Ammon's horn (tissue), 1 donor: Measurements from ENCODE around the gene ENPP7.
"Not testable (repeated sequence)": the region's sequence is repeated elsewhere in the genome, so short reads cannot be mapped to it uniquely, and the experiment has no call there.

Experiments
- DNase-seq: peaks from one replicate; pipeline ENCODE4 v3.0.0-alpha.2; 2016; ENCODE audit warnings: low spot score

ENPP7 gene

DNA sequence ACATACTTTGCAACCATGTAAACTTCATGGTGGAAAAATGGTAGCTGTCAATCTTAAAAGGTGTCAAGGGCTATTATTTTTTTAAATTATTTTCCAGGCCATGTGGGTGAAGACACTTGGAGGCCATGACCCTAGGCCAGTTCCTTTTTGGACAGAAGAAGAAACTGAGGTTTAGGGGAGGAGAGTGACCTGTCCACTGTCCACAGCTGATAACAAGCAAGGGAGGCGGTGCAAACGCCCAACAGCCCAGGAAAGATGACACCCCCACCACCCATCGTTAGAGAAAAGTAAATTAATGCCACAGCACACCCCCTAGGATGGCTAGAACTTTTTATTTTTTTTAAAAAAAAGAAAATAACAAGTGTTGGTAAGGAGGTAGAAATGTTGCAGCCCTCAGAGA is 19.2 kb downstream of the ENPP7 start:
- no peak for DNase-seq

DNA sequence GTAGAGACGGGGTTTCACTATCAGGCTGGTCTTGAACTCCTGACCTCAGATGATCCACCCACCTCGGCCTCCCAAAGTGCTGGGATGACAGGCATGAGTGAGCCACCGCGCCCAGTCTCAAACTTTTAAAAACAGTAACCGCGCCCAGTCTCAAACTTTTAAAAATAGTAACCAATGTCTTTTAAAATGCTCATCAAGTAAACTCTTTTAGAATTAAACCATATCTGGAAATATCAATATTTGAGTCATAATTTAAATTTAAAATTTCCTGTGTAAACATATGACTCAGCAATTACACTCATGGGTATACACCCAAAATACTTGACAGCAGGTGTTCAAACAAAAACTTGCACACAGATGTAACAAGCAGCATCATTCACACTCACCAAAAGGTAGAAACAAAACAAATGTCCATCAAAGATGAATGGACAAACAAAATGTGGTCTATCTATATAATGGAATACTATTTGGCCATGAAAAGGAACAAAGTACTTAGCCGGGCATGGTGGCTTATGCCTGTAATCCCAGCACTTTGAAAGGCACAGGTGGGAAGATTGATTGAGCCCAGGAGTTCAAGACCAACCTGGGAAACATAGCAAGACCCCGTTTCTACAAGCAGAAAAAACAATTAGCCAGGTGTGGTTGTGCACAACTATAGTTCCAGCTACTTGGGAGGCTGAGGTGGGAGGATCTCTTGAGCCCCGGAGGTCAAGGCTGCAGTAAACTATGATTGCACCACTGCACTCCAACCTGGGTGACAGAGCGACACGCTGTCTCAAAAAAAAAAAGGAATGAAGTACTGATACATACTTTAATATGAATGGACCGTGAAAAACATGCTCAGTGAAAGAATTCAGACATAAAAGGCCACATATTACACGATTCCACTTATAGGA is 20.2 kb downstream of the ENPP7 start:
- no peak for DNase-seq

DNA sequence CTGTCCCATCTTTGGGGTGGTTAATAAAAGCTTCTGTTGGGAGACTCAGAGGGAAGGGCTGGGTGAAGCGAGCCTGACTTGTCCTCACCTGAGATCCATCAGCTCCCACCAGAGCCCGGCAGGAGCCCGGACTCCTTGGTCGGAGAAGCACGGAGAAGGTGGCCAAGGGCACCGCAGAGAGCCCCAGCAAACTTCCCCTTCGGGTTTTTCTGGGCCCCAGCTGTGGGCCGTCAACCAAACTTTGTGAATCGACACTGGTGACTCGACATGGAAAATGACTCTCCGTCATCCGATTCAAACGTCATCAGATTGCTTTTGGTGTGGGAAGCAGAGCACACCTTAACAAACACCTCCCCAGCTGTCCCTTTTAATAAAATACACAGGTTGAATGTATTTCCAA is 21.4 kb downstream of the ENPP7 start:
- no peak for DNase-seq

DNA sequence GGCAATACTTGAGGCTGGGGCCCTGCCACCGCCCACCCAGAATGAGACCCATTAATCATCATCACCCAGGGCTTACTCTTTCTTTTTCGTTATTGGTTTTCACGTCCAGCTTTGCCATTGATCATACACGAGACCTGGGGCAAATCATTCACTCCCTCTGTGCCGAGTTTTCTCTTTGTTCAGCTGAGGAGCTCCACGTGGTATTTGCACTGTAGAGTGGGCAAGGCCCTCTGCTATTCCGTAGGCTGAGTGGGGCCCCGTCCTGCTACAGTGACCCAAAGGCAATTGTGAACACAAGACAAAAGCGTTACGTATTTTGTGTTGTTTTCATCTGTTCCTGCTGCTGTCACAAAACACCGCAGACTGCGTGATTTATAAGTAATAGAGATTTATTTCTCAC is 23.6 kb downstream of the ENPP7 start:
- no peak for DNase-seq

DNA sequence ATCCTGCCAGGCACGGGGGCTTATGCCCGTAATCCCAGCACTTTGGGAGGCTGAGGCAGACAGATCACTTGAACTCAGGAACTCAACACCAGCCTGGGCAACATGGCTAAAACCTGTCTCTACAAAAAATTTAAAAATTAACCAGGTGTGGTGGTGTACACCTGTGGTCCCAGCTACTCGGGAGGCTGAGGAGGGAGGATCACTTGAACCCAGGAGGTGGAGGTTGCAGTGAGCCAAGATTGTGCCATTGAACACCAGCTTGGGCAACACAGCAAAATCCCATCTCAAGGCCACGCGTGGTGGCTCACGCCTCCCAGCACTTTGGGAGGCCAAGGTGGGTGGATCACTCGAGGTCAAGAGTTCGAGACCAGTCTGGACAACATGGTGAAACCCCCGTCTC is 24.2 kb downstream of the ENPP7 start:
- not testable (repeated sequence) for DNase-seq

DNA sequence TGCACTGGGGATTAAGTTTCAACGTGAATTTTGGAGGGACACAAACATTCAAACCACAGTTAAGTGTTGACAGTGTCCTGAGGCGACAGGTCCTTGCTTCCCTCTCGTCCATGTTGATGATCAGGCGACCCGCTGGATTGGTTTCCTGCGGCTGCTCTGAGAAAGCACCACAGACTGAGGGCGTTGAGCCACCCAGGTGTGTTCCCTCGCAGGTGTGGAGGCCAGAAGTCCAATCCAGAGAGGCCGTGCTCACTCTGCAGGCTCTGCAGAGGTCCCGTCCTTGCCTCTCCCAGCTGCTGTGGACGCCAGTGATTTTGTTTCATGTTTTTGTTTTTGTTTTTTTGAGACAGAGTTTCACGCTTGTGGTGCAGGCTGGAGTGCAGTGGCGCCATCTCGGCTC is 24.8 kb downstream of the ENPP7 start:
- DNase-seq: no peak

DNA sequence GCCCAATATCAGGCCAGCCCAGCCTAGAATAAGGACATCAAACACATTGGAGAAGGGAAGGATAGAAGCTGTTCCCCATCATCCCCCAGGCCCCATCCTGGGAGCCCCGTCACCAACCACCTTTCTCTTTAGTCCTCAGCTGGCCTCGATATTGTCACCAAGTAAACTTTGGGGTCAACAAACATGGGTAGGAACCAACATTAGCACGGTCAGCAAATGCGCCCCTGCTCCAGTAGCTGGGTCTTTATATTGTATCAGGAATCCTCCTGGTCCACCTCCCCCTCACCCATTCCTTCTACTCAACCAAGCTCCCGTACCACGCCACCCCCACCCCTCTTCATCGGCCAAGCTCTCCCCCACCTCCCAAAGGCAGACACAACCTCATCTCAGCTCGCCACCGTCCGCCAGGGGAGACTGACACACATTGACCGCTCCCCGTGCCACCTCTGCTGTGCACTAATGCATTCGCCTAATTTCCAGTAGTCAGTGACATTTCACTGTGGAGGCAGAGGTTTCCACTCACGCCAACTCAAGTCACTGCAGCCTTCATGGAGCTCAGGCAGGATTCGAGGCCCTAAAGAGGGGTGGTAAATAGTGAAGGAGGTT is 26.5 kb downstream of the ENPP7 start:
- DNase-seq: no peak

DNA sequence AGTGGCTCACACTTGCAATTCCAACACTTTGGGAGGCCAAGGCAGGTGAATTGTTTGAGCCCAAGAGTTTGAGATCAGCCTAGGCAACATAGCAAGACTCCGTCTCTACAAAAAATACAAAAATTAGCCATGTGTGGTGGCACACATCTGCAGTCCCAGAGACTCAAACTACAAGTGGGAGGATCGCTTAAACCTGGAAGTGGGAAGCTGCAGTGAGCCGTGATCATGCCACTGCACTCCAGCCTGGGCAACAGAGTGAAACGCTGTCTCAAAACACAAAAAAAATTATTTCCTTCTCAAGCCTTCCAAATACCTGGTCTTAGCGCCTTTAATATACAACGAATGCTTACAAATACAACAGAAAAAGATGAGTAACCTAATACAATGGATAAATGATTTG is 27.5 kb downstream of the ENPP7 start:
- DNase-seq: no peak

DNA sequence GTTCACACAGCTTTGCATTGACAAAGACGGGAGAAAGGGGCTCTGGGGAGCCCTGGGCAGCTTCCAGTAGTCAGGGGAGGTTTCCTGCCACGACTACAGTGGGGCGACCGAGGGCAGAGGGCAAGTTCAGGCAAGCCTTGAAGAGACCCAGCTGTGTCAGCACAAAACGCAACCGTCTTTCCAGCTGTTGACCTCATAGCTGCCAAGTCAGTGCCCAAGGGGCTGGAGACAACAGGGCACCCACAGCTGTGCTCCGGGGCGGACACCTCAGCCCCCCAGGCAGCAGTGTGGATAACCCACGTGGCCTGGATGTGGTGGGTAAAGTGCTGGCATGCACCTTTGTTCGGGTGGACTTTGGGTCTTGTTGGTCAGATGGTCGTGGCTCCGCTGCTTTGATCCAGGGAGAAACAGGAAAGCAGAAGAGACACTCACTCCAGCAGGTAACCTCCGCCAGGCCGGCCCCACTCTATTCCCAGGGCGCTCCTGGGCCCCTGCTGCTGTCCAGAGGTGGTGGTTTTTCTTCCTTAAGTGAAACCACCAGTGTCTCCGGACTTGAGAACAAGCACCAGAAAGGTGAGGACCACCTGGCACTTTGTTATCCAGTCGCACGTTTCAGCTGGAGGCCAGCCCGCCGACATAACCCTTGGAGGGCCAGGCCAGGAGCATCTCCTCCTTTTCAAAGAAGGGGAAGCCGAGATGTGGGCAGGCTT is 29.6 kb downstream of the ENPP7 start:
- DNase-seq: no peak

DNA sequence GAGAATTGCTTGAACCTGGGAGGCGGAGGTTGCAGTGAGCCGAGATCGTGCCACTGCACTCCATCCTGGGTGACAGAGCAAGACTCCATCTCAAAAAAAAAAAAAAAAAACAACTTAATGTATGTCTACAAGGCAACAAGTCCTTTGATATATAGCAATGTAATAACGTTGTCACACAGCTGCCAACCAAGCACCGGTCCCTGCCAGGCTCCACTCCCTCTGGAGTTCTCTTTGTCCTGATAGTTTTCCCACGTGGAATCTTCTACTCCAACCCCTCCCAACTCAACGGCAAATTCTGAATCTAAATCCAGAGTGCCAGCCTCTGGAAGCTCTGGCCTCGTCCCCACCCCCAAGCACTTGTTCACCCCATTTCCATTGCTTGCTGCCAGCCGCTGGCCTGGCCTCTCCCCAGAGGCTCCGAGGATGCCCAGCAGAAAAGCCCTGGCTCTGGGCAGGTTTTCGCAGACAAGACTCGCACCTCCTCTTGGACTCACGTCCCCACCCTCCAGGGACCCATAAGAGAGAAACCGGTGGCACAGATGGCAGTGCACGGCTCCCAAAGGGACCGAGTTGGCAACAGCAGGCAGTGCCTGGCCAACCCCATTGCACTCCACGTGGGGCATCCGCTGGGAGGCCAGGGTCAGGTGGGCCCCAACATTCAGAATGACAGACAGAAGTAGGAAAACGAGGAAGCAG is 31.3 kb downstream of the ENPP7 start:
- no peak for DNase-seq

DNA sequence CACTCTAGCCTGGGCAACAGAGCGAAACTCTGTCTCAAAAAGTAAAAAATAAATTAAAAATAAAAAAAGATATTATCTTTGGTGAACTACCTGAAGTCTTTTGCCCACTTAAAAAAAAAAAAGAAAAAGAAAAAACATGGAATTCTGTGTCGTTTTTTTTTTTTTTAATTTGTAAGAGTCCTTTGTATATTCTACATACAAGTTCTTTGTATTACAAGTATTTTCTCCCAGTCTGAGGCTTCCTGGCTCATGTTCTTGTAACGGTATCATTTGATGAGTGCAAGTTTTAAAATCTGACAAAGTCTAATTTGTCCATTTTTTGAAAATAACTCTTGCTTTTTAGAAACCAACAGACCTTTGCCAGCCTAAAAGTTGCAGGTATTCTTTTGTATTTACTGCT is 35.0 kb downstream of the ENPP7 start:
- DNase-seq: no peak

DNA sequence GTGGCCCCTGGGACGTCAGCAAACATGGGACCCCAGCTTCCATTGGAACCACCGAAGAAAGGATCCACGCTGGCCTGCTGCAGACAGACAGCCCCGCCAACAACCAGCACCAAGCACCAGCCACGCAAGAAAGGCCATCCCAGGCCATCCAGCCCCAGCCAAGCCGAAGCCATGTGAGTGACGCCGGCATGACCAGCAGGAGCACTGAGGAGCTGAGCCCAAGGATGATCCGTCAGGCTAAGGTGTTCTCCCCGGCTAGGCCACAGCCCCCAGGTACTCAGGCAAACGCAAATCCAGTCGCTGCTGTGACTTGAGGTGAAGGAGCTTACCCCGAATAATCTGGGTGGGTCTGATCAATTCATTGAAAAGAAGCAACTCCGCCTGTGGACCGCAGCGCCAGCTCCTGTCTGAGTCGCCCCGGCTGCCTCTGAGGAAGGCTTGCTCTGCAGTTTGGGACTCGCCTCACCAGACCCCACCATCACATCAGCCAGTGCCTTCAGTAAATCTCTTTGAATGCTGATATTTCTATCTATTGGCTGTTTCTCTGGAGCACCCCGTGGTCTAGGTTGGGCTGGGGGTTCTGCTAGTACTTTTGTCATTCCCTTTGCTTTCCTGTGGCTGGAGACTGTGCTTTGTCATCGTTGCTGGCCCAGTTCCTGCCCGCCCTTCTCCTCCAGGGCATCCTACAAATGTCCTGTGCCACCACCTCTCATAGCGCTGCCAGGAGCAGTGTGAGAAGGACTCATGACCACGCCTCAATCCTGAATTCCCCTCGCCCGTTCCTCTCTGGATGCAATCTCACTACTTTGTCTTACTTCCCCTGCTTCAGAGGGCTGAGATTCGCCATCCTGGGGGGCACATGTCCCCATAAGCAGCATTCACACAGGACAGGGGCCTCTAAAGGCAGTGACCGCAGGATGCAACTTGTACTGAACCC is 39.1 kb downstream of the ENPP7 start:
- no peak for DNase-seq

DNA sequence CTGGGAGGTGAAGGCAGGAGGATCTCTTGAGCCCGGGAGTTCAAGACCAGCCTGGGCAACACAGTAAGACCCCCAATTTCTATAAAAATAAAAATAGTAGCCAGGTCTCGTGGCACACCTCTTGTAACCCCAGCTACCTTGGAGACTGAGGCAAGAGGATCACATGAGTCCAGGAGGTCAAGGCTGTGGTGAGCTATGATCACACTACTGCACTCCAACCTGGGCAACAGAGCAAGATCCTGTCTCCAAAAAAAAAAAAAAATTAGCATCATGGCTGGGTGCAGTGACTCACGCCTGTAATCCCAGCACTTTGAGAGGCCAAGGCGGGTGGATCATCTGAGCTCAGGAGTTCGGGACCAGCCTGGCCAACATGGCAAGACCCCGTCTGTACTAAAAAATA is 40.5 kb downstream of the ENPP7 start:
- no peak for DNase-seq

DNA sequence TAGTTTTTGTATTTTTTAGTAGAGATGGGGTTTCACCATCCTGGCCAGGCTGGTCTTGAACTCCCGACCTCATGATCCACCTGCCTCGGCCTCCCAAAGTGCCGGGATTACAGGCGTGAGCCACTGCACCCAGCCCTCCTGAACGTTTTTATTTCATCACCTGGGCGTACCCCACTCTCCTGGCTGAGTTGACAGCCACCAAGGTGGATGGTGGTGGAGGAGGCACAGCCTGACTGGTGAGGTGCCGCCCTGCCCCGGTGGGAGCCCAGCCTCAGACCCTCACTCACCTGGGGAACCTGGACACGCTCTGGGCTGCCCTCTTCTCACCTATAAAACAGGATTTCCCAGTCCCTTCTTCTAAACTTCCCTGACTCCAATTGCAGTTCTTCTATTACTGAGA is 42.0 kb downstream of the ENPP7 start:
- not testable (repeated sequence) for DNase-seq

DNA sequence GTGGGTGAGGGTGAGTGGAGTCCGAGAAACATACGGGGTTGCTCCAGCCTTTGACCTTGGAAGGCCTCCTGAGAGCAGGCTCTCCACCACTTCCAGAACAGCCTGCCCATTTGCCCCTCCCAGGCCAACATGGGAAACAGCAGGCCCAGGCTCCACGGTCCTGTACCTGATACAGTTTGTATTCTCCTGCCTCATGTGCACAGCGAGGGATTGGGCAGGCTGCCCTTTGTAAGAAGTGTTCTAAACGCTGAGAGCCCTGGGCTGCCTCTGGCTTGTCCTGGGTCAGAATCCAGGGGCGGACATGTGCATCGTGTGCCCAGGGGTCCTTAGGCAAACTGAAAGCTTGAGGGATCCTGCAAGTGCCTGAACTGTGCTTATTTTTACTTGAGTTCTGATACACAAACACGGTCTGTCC is 43.8 kb downstream of the ENPP7 start:
- no peak for DNase-seq

DNA sequence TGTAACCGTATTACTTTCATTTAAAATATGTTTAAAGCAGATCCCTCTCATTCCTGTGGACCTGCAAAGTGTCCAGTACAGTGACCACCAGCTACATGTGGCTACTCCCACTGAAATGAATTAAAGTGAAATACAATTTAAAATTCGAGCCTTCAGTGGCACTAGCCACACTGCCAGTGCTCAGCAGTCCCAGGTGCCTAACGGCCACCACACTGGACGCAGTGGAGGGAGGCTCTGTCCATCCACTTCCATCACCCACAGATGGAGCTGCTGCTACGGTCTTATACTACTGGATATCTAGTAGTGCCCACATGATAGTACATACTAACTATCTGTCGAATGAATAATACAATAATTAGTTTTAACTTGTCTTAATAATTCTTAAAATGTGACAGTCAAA is 44.9 kb downstream of the ENPP7 start:
- DNase-seq: no peak

DNA sequence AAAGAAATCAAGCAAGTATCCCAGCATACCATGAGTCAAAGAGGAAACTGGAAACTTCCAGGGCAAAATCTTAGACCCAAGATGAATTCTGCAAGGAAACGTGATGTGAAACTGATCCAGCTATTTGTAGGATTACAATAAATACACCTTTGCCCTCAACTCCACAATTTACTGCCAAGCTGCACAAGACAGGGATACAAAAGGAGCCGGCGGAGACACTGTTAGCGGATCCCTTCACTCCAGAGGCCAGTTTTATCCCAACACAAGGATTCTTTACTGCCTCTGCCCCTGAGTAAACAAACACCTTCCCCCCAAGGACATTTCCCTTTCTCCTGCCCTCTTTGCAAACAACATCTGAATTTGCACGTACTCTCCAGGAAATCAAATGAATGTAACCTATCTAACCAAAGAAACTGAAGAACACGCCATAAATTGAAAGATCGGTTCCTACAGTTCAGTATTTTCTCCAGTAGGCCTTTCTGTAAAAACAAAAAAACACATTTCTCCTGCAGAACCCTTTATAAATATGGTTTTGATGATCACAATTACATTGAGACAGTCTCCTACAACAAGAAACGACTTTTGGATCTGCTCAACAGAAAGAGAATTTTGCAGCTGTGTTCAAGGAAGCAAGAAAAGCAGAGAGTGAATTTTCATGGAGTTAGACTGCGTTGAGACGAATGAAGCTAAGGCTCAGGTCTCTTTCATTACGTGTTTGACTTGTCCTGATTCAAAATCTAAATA is 45.8 kb downstream of the ENPP7 start:
- no peak for DNase-seq

DNA sequence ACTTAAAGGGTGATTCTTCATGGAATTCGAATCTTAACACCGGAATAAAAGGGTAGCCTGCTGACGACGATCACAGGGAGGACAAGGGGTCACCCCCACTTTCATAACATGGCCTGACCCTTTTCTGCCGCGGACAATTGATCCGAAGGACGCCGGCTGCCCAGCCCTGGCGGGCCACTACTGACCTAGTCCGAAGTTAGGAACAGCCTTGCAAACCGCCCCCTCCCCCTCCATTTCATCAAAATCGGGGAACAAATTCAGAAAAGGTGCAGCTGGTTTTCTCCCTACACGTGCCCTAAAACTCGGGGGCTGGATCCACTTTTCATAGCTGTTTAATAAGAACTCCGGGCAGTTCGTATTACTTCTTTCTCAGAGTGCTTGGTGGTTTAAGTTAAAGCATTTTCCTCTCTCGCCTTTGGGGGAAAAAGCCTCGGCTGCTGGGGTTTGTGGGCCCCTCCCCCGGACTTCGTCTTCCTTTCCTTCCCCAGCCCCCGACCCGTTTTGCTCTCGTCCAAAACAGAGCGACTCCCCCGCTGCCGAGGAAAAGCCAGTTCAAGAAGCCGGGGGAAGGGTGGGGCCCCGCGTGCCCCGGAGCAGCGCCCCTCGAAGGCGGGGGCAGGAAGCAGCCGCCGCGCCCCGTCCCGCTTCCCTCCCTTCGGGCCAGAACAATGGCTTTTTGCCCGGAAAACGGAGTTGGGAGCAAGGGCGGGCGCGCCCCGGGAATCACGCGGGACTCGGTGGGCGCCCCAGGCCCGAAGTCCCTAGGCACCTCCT is 46.6 kb downstream of the ENPP7 start:
- DNase-seq: peak; percentile 61

DNA sequence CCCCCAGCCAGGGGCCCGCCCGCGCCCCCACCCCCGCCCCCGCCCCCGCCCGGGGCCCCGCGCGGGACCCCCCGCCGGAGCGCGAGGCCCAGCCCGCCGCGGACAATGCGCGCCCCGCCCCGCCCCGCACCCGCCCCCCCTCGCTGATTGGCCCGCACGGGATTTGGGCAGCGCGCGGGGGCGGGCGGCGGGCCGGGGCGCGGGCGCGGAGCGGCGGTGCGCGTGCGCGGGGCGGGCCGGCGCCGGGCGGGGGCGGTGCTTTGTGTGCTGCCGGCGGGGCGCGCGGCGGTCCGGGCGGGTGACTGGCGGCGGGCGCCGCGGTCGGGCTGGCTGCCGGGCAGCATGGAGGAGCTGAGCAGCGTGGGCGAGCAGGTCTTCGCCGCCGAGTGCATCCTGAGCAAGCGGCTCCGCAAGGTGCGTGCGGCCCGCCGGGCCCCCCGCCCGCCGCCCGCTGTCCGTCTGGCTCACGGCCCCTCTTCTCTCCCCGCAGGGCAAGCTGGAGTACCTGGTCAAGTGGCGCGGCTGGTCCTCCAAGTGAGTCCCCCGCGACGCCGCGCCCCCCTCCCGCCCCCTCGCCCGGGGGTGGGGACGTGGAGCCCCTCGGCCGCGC is 47.3 kb downstream of the ENPP7 start, which contains the start of gene CBX2:
TSS of gene CBX2 (plus strand) at position 255 of the 610 bp plus-strand sequence. CDS start at position 343, 88 bp downstream.
- DNase-seq: peak; percentile 81
